Breast epithelium (tissue), 4 donors: Measurements from ENCODE around the gene FAF1. TPM values are rescaled to one million over a fixed set of nuclear protein-coding genes. Genes with fewer than 3 reads are reported as not detected.

Experiments used
- DNase-seq, 2 donors: peaks; one replicate each; pipeline ENCODE4 v3.0.0-alpha.2; 2019; ENCODE audit warnings: low spot score in 2 of 2
- H3K27ac ChIP-seq, 2 donors: fragments of 200-600 bp; sonication (generic) in 1 of 2; one replicate each; pipeline ENCODE4 v1.5.1; 2016 to 2019; ENCODE audit warnings: mild to moderate bottlenecking in 1 of 2
- H3K27me3 ChIP-seq, 2 donors: fragments of 200-600 bp; sonication (generic) in 1 of 2; one replicate each; pipeline versions ENCODE4 v1.5.1 to v1.6.0; 2017 to 2019; ENCODE audit warnings: control low read depth in 1 of 2, mild to moderate bottlenecking in 1 of 2
- H3K36me3 ChIP-seq: fragments of 200-600 bp; one replicate; pipeline ENCODE4 v1.5.1; 2019
- H3K4me1 ChIP-seq, 2 donors: fragments of 200-600 bp; sonication (generic); one replicate each; pipeline ENCODE4 v1.5.1; 2016 to 2019; ENCODE audit warnings: control low read depth in 1 of 2
- H3K4me3 ChIP-seq, 3 donors: fragments of 200-600 bp; sonication (generic); 1 replicate in 2 of 3; 2 replicates in 1 of 3; pipeline ENCODE4 v1.5.1; 2016 to 2019; ENCODE audit warnings: mild to moderate bottlenecking in 3 of 3, moderate library complexity in 2 of 3
- H3K9me3 ChIP-seq, 2 donors: fragments of 200-600 bp; sonication (generic) in 1 of 2; one replicate each; pipeline ENCODE4 v1.5.1; 2016 to 2019; ENCODE audit warnings: control low read depth in 1 of 2
- POLR2A ChIP-seq: fragments of 450-650 bp; IDR thresholded peaks from one replicate; pipeline ENCODE4 v1.6.1; 2016; ENCODE audit warnings: antibody characterized with exemption, mild to moderate bottlenecking, moderate library complexity
- POLR2AphosphoS5 ChIP-seq, 3 donors: sonication (generic); formaldehyde crosslinking; IDR thresholded peaks; one replicate each; pipeline ENCODE4 v1.6.1; 2017; ENCODE audit warnings: antibody characterized with exemption in 3 of 3
- intact Hi-C: fragments of 100-400 bp; cut with DNase I; formaldehyde crosslinking; loops from one replicate; pipeline ENCODE4 v1.15.1; 2023; ENCODE audit warnings: low total_unique reads
- total RNA-seq, 3 donors: library from RNA; depleted of rRNA; stranded (reverse); fragments of >200 nt; gene quantifications; one replicate each; pipeline ENCODE4 v1.1.0, GENCODE V29; 2016
- TF ChIP-seq, protein P1 (sequence below), 3 donors: fragments of 450-650 bp; IDR thresholded peaks; one replicate each; pipeline ENCODE4 v1.5.1; 2016 to 2017; ENCODE audit warnings: antibody characterized with exemption in 3 of 3, mild to moderate bottlenecking in 3 of 3, moderate library complexity in 3 of 3

Gene FAF1
- total RNA-seq, 3 donors from 2014 or later, result 34.9 to 58.2 (median 42.0) TPM

DNA sequence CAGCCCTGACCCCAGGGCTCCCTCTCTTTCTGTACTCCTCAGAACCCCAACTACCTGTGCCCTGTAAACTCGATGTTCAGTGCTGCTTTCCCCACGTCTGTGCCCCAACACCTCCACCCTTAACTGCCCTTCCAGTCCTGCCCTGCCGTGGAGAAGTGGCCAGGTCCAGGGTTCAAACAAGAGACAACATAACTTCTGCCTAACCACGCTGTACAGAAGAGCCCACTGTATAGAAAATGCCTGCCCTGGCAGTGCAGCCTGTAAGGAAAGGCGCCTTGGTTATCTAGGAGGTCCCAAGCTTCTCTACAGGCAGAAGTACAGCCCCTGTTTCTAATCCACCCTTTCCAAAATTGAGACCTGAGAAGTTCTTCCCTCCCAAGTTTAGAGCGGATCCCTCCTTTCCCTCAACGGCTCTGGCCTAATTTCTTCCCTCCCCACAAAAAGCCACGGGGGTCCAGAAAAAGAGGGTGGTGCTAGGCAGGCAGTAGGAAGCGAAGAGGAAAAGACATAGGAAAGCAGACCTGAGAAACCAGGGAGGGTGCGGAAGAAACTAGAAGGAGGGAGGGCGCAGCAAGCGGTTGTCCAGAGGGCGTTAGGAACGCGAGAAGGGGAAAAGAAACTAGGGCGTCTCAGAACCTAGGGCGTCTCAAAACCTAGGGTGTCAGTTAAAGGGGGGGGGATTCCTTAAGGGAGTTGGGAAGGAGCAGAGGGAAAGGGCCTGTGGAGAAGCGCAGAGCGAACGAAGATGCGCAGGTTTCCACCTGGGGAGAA, 540.0 kb downstream of the FAF1 start:
- intact Hi-C loops, result no loop called here
- Histone ChIP-seq H3K27me3 (peaks cover 14 to 98% of the 10 kb centered on the region in 2 donors), H3K9me3 (no peaks in the 10 kb centered on the region), H3K4me3 (no peak overlapping the region), H3K27ac (no peak overlapping the region), H3K4me1 (peaks cover 4 to 6% of the 10 kb centered on the region in 2 donors), H3K36me3 (no peaks in the 10 kb centered on the region)
- no peak for DNase-seq
- TF ChIP-seq POLR2A, result no peak
- TF ChIP-seq POLR2AphosphoS5 (IDR thresholded peaks at IDR 0.05), result no peak
- TF ChIP-seq, protein P1, sequence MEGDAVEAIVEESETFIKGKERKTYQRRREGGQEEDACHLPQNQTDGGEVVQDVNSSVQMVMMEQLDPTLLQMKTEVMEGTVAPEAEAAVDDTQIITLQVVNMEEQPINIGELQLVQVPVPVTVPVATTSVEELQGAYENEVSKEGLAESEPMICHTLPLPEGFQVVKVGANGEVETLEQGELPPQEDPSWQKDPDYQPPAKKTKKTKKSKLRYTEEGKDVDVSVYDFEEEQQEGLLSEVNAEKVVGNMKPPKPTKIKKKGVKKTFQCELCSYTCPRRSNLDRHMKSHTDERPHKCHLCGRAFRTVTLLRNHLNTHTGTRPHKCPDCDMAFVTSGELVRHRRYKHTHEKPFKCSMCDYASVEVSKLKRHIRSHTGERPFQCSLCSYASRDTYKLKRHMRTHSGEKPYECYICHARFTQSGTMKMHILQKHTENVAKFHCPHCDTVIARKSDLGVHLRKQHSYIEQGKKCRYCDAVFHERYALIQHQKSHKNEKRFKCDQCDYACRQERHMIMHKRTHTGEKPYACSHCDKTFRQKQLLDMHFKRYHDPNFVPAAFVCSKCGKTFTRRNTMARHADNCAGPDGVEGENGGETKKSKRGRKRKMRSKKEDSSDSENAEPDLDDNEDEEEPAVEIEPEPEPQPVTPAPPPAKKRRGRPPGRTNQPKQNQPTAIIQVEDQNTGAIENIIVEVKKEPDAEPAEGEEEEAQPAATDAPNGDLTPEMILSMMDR (IDR thresholded peaks at IDR 0.05), result no peak

DNA sequence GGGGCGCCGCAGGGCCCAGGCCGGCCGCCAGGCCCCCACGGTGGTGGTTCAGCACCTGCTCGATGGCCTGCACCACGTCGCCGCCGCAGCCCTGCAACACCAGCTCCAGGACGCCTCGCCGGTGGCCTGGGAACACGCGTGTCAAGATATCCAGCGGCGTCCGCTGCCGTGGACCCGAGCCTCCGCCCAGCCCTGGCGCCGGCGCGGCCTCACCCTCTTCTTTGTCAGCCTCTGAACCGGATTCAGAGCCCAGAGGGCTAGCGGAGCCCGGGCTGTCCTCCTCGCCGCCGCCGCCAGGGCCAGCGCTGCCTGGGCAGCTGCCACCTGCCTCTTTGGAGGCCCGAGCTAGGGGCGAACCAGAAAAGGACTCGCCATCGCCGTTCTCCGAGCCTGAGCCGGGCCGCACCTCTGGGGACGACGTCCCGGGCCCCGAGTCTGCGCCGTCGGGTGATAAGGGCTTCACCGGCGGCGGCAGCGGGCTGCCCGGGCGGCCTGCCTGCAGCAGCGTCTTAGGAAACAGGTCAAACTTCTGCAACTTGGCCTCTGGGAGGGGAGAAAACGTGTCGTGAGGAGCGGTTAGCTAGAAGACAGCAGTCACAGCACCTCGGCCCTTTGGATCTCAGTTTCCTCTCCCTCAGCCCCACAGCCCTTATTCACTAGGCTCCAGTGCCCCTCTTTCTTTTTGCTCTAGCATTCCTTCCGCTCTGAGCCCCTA, 540.7 kb downstream of the FAF1 start:
- peaks cover 4 to 6% of the 10 kb centered on the region in 2 donors for H3K4me1 ChIP-seq
- peak overlapping the region in 2 of 3 donors; percentile 29 to 63 for H3K4me3 ChIP-seq
- no peak for DNase-seq
- intact Hi-C loops, result no loop called here
- TF ChIP-seq, protein P1 (IDR thresholded peaks at IDR 0.05), result no peak
- TF ChIP-seq POLR2A, result no peak
- no peak for TF ChIP-seq POLR2AphosphoS5 (IDR thresholded peaks at IDR 0.05)
- peaks cover 11 to 98% of the 10 kb centered on the region in 2 donors for H3K27me3 ChIP-seq
- no peaks in the 10 kb centered on the region for H3K36me3 ChIP-seq
- no peak overlapping the region for H3K27ac ChIP-seq
- no peaks in the 10 kb centered on the region for H3K9me3 ChIP-seq

DNA sequence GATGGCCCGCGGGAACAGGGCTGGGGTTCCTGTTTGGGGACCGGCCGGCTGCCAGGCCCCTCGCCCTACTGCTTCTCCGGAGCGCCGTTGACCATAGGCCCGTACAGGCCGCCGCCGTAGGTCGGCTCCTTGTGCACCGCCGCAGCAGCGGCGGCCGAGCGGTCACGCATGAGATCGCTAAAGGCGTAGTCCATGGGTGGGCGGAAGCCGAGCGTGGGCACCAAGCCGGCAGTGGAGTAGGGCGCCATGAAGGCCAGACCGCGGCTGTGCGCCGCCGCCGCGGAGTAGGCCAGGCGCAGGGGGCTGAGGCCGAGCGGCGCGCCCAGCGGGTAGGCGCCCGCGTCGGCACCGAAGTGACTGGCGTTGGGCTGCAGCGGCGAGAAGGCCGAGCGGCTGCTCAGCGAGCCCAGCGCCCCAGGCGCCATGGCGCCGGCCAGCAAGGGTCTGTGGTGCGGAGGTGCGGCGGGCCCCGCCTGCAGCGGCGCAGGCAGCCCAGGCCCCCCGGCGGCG, 541.4 kb downstream of the FAF1 start:
- H3K4me1 ChIP-seq, result peaks cover 4 to 6% of the 10 kb centered on the region in 2 donors
- H3K27me3 ChIP-seq, result peaks cover 11 to 98% of the 10 kb centered on the region in 2 donors

DNA sequence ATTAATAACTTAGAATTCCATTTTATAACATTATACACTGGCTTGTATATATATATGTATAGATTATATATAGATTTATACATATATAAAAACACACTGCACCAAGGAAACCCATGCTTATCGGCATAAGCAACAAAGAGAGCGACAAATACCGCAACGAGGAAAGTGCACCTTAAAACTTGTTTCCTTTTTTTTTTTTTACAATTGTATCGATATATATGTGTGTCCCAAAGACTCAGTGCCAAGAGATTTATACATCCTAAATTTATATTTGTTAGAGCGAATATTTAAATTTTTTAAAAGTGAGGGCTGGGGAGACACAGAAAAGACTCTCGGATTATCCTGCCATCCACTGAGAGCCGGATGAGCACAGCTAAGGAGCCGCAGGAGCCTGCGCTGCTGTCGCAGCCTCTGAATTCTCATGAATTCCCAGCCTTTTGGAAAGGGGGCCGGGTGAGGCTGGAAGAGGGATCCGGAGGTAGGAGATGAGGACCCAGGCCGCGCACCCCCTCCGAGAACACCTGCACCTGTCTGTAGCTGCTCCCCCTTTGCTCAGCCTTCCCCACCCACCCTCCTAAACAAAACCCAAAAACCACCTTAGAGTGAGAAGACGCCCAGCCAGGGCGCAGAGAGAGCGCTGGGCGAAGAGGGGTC, 542.0 kb downstream of the FAF1 start:
- intact Hi-C loops, result no loop called here
- no peaks in the 10 kb centered on the region for H3K9me3 ChIP-seq
- H3K4me3 ChIP-seq, result peak overlapping the region; percentile 15 to 63 (median 29)
- H3K27ac ChIP-seq, result no peak overlapping the region
- H3K36me3 ChIP-seq, result no peaks in the 10 kb centered on the region
- TF ChIP-seq POLR2A (no peak), POLR2AphosphoS5 (IDR thresholded peaks at IDR 0.05) (no peak)
- TF ChIP-seq, protein P1 (IDR thresholded peaks at IDR 0.05), result no peak
- DNase-seq, result no peak
- peaks cover 0 to 2% of the 10 kb centered on the region in 2 donors for H3K4me1 ChIP-seq
- peaks cover 11 to 97% of the 10 kb centered on the region in 2 donors for H3K27me3 ChIP-seq

More for the DNA sequence above, 541.4 kb downstream of the FAF1 start:
- Histone ChIP-seq H3K27ac (no peak overlapping the region), H3K4me3 (peak overlapping the region; percentile 15 to 63 (median 29)), H3K36me3 (no peaks in the 10 kb centered on the region), H3K9me3 (no peaks in the 10 kb centered on the region)
- DNase-seq, result no peak
- TF ChIP-seq POLR2AphosphoS5 (IDR thresholded peaks at IDR 0.05) (no peak), POLR2A (no peak)
- TF ChIP-seq, protein P1 (IDR thresholded peaks at IDR 0.05), result no peak
- intact Hi-C loops, result no loop called here
